GM12874 (cell line): Measurements from ENCODE around the gene PSMG2.

ENCODE experiments used
- CTCF ChIP-seq: IDR thresholded peaks from 2 replicates; pipeline ENCODE4 v1.5.1; 2011; ENCODE audit warnings: low read depth, mild to moderate bottlenecking, control low read depth, low read length, moderate library complexity; ENCODE audit not compliant: insufficient read depth

Gene PSMG2

GRCh38 chr18:12769644-12770440, 67.0 kb downstream of the PSMG2 start:
- TF ChIP-seq CTCF = no peak

GRCh38 chr18:12770469-12771219, 67.8 kb downstream of the PSMG2 start:
- no peak for TF ChIP-seq CTCF

DNA sequence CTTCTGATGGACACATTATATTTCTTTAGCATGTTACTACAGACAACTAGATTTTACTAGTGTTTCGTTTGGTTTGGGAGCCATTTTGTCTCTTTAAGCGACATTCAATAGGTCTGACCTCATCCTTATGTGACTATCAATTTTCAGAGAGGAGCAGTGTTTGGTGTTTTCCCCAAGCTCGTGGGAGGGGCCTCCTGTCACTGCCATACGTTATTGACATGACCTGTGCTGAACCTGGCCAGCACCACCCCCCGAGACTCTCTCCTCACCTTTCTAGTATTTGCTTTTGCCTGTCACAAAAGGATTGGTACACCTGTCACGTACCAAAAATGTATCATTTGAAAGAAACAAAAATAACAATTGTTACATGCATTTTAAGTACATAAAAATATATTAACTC, 69.3 kb downstream of the PSMG2 start:
- no peak for TF ChIP-seq CTCF

DNA sequence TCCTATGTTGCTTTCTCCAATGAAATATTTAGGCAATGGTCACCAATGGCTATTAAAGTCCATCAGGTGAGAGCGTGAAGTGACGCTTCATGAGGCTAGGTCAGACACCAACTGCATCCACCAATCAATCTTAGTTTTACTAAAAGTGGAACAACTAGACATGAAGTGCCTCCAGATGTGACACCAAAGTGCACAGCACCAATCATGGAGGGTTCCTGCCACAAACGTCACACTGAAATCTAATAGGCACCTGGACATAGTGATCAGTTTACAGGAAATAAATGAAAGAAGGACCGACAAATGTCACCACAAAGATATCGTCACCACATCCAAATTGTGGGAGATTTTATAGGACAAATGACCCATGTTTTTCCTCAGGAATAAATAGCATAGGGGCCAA, 70.5 kb downstream of the PSMG2 start:
- no peak for TF ChIP-seq CTCF

GRCh38 chr18:12774982-12775381, 72.1 kb downstream of the PSMG2 start:
- TF ChIP-seq CTCF = no peak
